ENCODE measurements around the gene IL12RB1.

DNA sequence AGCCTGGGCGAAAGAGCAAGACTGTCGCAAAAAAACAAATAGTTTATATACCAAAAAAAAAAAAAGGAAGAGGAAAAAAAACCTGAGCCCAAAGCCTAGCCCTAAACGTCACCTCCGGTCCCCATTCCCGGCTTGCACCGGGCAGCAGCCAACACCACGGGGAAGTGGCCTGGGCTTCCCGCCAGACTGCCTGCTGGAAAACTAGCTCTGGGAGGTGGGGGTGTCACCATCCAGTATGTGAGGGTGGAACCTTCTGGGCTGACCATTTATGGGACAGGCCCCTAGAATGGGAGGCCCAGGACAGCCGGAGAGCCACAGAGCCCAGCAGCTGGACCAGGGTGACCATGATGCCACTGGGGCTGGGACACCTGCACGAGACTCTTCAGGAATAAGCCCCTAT lies 37.3 kb downstream of the IL12RB1 start:
- TF ChIP-seq POLR2A (IDR thresholded peaks at IDR 0.05; ENCODE audit: low read depth, low read length) (no peak), SPI1 (IDR thresholded peaks at IDR 0.05; ENCODE audit: low read depth, low read length) (no peak), TAF1 (IDR thresholded peaks at IDR 0.05; ENCODE audit: low read depth, low read length) (no peak)

Data from GM12891 (cell line).